ENCODE data around the gene EDDM3A. TPM values are rescaled to one million over a fixed set of nuclear protein-coding genes. Genes with fewer than 3 reads are reported as not detected.

Gene EDDM3A
- total and polyA plus RNA-seq, 3 donors from 2014 or later, result 0.39 to 1.9 TPM; not detected in 1

DNA sequence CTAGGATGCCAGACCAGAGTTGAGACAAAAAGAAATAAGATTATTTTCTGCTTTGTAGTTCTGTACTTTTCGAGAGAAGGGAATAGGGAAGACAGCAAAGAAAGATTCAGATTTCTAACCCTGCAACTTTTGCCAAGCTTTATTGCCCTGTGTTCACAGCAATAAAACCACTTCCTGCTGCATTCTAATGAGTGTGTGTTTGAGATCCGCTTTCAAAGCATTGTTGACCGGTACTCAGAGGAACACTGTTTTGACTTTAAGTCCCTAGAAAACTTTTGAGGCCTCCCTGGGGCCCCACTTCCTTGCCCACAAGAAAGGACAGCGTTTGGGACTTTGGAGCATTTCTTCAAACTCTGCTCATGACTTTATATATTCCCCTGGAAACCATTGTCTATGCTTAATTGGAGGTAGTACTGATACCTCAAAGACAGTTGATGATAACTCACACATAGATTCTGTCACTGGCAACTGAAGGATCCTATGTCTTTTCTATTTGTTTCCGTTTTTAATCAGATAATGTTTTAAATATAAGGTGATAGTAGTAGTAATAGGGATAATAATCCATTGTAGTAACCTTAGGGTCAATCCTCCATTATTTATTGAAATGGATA is 36.7 kb downstream of the EDDM3A start:
- H3K27ac ChIP-seq, result peak overlapping the region in 1 of 2 donors; percentile 37

GRCh38 chr14:20787025-20787424 is 41.3 kb downstream of the EDDM3A start:
- WGBS, 2 donors, result 58 to 67% methylated on average over 4 of the region's 4 CpGs
- H3K4me1 ChIP-seq, result no peaks in the 10 kb centered on the region
- TF ChIP-seq CTCF (IDR thresholded peaks at IDR 0.05) (no peak), POLR2A (IDR thresholded peaks at IDR 0.05) (no peak)
- DNase-seq, result no peak
- no peaks in the 10 kb centered on the region for H3K27me3 ChIP-seq
- H3K4me3 ChIP-seq, result no peak overlapping the region
- no peak overlapping the region for H3K27ac ChIP-seq
- no peaks in the 10 kb centered on the region for H3K9me3 ChIP-seq
- H3K36me3 ChIP-seq (ENCODE audit: low read depth, missing control alignments), result no peaks in the 10 kb centered on the region
- intact Hi-C loops (cut with DNase I; ENCODE audit: low total_unique reads), result no loop called here

More for the DNA sequence above, 36.7 kb downstream of the EDDM3A start:
- Histone ChIP-seq H3K4me3 (no peak overlapping the region), H3K9me3 (no peaks in the 10 kb centered on the region), H3K27me3 (no peaks in the 10 kb centered on the region), H3K4me1 (no peaks in the 10 kb centered on the region), H3K36me3 (ENCODE audit: low read depth, missing control alignments) (no peaks in the 10 kb centered on the region)
- DNase-seq, result no peak
- 44 to 51% methylated on average over 5 of the region's 5 CpGs for WGBS, 2 donors
- intact Hi-C loops (cut with DNase I; ENCODE audit: low total_unique reads), result no loop called here
- TF ChIP-seq CTCF (IDR thresholded peaks at IDR 0.05) (no peak), POLR2A (IDR thresholded peaks at IDR 0.05) (no peak)

DNA sequence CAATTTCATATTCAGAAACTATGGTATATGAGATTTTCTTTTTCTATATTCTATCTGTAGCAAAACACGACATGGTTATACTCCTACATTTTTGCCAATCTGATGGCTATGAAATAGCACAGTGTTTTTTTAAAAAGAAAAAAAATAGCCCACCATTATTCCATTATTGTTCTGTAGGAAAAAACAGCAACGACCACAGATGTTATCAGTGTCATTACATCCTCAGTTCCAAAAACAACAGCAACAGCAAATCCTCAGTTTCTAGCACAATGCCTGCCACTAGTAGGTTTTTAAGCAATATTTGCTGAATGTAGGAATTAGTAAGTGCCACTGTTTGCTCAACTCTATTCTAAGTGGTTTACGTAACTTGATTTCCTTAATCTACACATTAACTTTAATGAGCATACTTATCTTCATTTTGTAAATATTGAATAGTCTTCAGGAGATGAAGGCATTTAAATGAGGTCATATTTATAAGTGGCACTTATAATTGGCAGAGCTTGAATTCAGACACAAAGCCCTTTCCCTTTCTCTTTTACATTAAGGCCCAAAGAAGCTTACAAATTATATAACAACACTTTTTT is 43.6 kb downstream of the EDDM3A start:
- H3K27me3 ChIP-seq, result no peaks in the 10 kb centered on the region
- H3K36me3 ChIP-seq (ENCODE audit: low read depth, missing control alignments), result no peaks in the 10 kb centered on the region
- intact Hi-C loops (cut with DNase I; ENCODE audit: low total_unique reads), result no loop called here
- no peaks in the 10 kb centered on the region for H3K4me1 ChIP-seq
- H3K4me3 ChIP-seq, result no peak overlapping the region
- 47 to 55% methylated on average over 3 of the region's 3 CpGs for WGBS, 2 donors
- DNase-seq, result no peak
- TF ChIP-seq CTCF (IDR thresholded peaks at IDR 0.05), result no peak
- no peak for TF ChIP-seq POLR2A (IDR thresholded peaks at IDR 0.05)
- peak overlapping the region in 1 of 2 donors; percentile 29 for H3K27ac ChIP-seq
- no peaks in the 10 kb centered on the region for H3K9me3 ChIP-seq

DNA sequence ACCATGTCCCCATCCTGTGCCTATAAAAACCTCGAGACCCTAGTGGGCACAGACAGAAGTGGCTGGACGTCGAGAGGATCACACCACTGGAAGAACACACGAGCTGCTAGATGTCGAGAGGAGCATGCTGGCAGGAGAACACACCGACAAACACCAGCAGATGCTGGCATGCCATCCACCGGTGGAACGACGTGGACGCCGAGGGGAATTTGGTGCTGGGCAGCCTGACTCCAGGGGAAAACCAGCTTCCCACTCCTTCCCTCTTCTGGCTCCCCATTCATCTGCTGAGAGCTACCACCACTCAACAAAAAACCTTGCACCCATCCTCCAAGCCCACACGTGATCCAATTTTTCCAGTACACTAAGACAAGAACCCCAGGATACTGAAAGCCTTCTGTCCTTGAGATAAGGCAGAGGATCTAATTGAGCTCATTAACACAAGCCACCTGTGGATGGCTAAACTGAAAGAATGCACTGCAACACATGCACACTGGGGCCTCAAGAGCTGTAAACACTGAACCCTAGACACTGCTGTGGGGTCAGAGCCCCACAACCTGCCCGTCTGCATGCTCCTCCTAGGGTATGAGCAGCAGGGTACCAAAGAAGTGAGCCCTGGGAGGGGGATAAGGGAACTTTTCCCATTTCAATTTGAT is 44.9 kb downstream of the EDDM3A start:
- Histone ChIP-seq H3K4me3 (no peak overlapping the region), H3K36me3 (ENCODE audit: low read depth, missing control alignments) (no peaks in the 10 kb centered on the region), H3K27me3 (no peaks in the 10 kb centered on the region), H3K27ac (no peak overlapping the region), H3K4me1 (no peaks in the 10 kb centered on the region), H3K9me3 (no peaks in the 10 kb centered on the region)
- intact Hi-C loops (cut with DNase I; ENCODE audit: low total_unique reads), result no loop called here
- TF ChIP-seq CTCF (IDR thresholded peaks at IDR 0.05) (no peak), POLR2A (IDR thresholded peaks at IDR 0.05) (no peak)
- WGBS, 2 donors, result 74 to 78% methylated on average over 12 to 13 of the region's 13 CpGs
- DNase-seq, result no peak
